ENCODE measurements around the gene TMPRSS3.

- TF ChIP-seq CTCF (IDR thresholded peaks at IDR 0.05) (no peak), POLR2AphosphoS5 (IDR thresholded peaks at IDR 0.05) (no peak)
These were observed 18.5 kb downstream of the TMPRSS3 start for GRCh38 chr21:42377211-42377950.
